Measurements from ENCODE around the gene AGPAT4. TPM values are rescaled to one million over a fixed set of nuclear protein-coding genes. Genes with fewer than 3 reads are reported as not detected.
A peak's percentile ranks its signal among the peaks of the same experiment; 100 is the strongest.
"Not testable (repeated sequence)": the region's sequence is repeated elsewhere in the genome, so short reads cannot be mapped to it uniquely, and the experiment has no call there.

AGPAT4 gene
- polyA plus RNA-seq, 3 donors, result 6.4 to 15.8 (median 6.9) TPM

- H3K9ac ChIP-seq (ENCODE audit: insufficient read depth, low read length, poor library complexity, severe bottlenecking); H3K4me3 ChIP-seq (replicated peaks in 1 of 3; ENCODE audit: low read depth in 2 of 3, low read length in 3 of 3); intact Hi-C loops (cut with micrococcal nuclease); H3K4me1 ChIP-seq (ENCODE audit: control insufficient read depth in 1 of 2, insufficient read depth in 2 of 2, low read length in 2 of 2); H3K4me3 Mint-ChIP-seq; H2AFZ ChIP-seq (ENCODE audit: insufficient read depth, low read depth, low read length, poor library complexity, severe bottlenecking); H3K79me2 ChIP-seq (ENCODE audit: insufficient read depth, low read length); H3K27me3 ChIP-seq (ENCODE audit: control insufficient read depth in 2 of 2, insufficient read depth in 2 of 2, low read length in 2 of 2); H4K20me1 ChIP-seq (ENCODE audit: insufficient read depth, low read length); H3K4me1 Mint-ChIP-seq; H3K27ac ChIP-seq (ENCODE audit: low read depth in 1 of 2, low read length in 2 of 2); DNase-seq; H3K36me3 Mint-ChIP-seq; H3K27me3 Mint-ChIP-seq (ENCODE audit: low read depth in 3 of 3); H3K4me2 ChIP-seq (replicated peaks; ENCODE audit: extremely low read depth, low read length, poor library complexity, severe bottlenecking); H3K27ac Mint-ChIP-seq; H3K36me3 ChIP-seq (replicated peaks in 1 of 2; ENCODE audit: control insufficient read depth in 1 of 2, insufficient read depth in 2 of 2, low read length in 2 of 2): not testable (repeated sequence)
- peaks cover 0 to 14% of the 10 kb centered on the region in 2 donors for H3K9me3 ChIP-seq (replicated peaks in 1 of 2; ENCODE audit: control insufficient read depth in 1 of 2, insufficient read depth in 1 of 2, low read length in 2 of 2)
- peaks cover 9 to 21% (median 14%) of the 10 kb centered on the region in 7 donors for H3K9me3 Mint-ChIP-seq
- 88% methylated on average over 14 of the region's 20 CpGs for WGBS (ENCODE audit: insufficient coverage)
Measured at GRCh38 chr6:161314541-161315245, 40.8 kb upstream of the AGPAT4 start.

GRCh38 chr6:161313940-161314509 is 40.2 kb upstream of the AGPAT4 start:
- Mint-ChIP-seq H3K4me1 (no peaks in the 10 kb centered on the region), H3K9me3 (peaks cover 10 to 21% (median 14%) of the 10 kb centered on the region in 7 donors), H3K27me3 (ENCODE audit: low read depth in 3 of 3) (peaks cover 0 to 2% (median 0%) of the 10 kb centered on the region in 3 donors), H3K36me3 (no peaks in the 10 kb centered on the region), H3K4me3 (no peak overlapping the region), H3K27ac (peak overlapping the region in 1 of 7 donors; percentile 27)
- no peaks in the 10 kb centered on the region for H3K4me1 ChIP-seq (ENCODE audit: control insufficient read depth in 1 of 2, insufficient read depth in 2 of 2, low read length in 2 of 2)
- no peaks in the 10 kb centered on the region for H3K27me3 ChIP-seq (ENCODE audit: control insufficient read depth in 2 of 2, insufficient read depth in 2 of 2, low read length in 2 of 2)
- DNase-seq, result no peak
- no peak overlapping the region for H3K27ac ChIP-seq (ENCODE audit: low read depth in 1 of 2, low read length in 2 of 2)
- no peaks in the 10 kb centered on the region for H4K20me1 ChIP-seq (ENCODE audit: insufficient read depth, low read length)
- intact Hi-C loops (cut with micrococcal nuclease), result no loop called here
- no peak overlapping the region for H3K9ac ChIP-seq (ENCODE audit: insufficient read depth, low read length, poor library complexity, severe bottlenecking)
- H3K9me3 ChIP-seq (replicated peaks in 1 of 2; ENCODE audit: control insufficient read depth in 1 of 2, insufficient read depth in 1 of 2, low read length in 2 of 2), result peaks cover 0 to 14% of the 10 kb centered on the region in 2 donors
- H2AFZ ChIP-seq (ENCODE audit: insufficient read depth, low read depth, low read length, poor library complexity, severe bottlenecking), result no peak overlapping the region
- H3K36me3 ChIP-seq (replicated peaks in 1 of 2; ENCODE audit: control insufficient read depth in 1 of 2, insufficient read depth in 2 of 2, low read length in 2 of 2), result no peaks in the 10 kb centered on the region
- H3K4me2 ChIP-seq (replicated peaks; ENCODE audit: extremely low read depth, low read length, poor library complexity, severe bottlenecking), result no peak overlapping the region
- no peaks in the 10 kb centered on the region for H3K79me2 ChIP-seq (ENCODE audit: insufficient read depth, low read length)
- no CpG with 5 or more reads among the region's 6 CpGs for WGBS (ENCODE audit: insufficient coverage)
- no peak for TF ChIP-seq CTCF (IDR thresholded peaks at IDR 0.05)
- H3K4me3 ChIP-seq (replicated peaks in 1 of 3; ENCODE audit: low read depth in 2 of 3, low read length in 3 of 3), result no peak overlapping the region

- H3K4me3 Mint-ChIP-seq; H3K4me1 Mint-ChIP-seq; H3K79me2 ChIP-seq (ENCODE audit: insufficient read depth, low read length); intact Hi-C loops (cut with micrococcal nuclease); H3K4me2 ChIP-seq (replicated peaks; ENCODE audit: extremely low read depth, low read length, poor library complexity, severe bottlenecking); H4K20me1 ChIP-seq (ENCODE audit: insufficient read depth, low read length); H3K27me3 Mint-ChIP-seq (ENCODE audit: low read depth in 3 of 3); H3K36me3 ChIP-seq (replicated peaks in 1 of 2; ENCODE audit: control insufficient read depth in 1 of 2, insufficient read depth in 2 of 2, low read length in 2 of 2); H3K27ac ChIP-seq (ENCODE audit: low read depth in 1 of 2, low read length in 2 of 2); H3K36me3 Mint-ChIP-seq; H2AFZ ChIP-seq (ENCODE audit: insufficient read depth, low read depth, low read length, poor library complexity, severe bottlenecking); H3K9ac ChIP-seq (ENCODE audit: insufficient read depth, low read length, poor library complexity, severe bottlenecking); H3K4me1 ChIP-seq (ENCODE audit: control insufficient read depth in 1 of 2, insufficient read depth in 2 of 2, low read length in 2 of 2); H3K4me3 ChIP-seq (replicated peaks in 1 of 3; ENCODE audit: low read depth in 2 of 3, low read length in 3 of 3); DNase-seq; H3K27ac Mint-ChIP-seq; H3K27me3 ChIP-seq (ENCODE audit: control insufficient read depth in 2 of 2, insufficient read depth in 2 of 2, low read length in 2 of 2): not testable (repeated sequence)
- peaks cover 10 to 20% (median 14%) of the 10 kb centered on the region in 7 donors for H3K9me3 Mint-ChIP-seq
- WGBS (ENCODE audit: insufficient coverage), result no CpG with 5 or more reads among the region's 3 CpGs
- peaks cover 0 to 14% of the 10 kb centered on the region in 2 donors for H3K9me3 ChIP-seq (replicated peaks in 1 of 2; ENCODE audit: control insufficient read depth in 1 of 2, insufficient read depth in 1 of 2, low read length in 2 of 2)
Measured at GRCh38 chr6:161313475-161313874, 39.6 kb upstream of the AGPAT4 start.

GRCh38 chr6:161309774-161310173 is 35.9 kb upstream of the AGPAT4 start:
- H2AFZ ChIP-seq (ENCODE audit: insufficient read depth, low read depth, low read length, poor library complexity, severe bottlenecking); H3K4me2 ChIP-seq (replicated peaks; ENCODE audit: extremely low read depth, low read length, poor library complexity, severe bottlenecking); H3K27me3 Mint-ChIP-seq (ENCODE audit: low read depth in 3 of 3); H4K20me1 ChIP-seq (ENCODE audit: insufficient read depth, low read length); H3K4me3 Mint-ChIP-seq; intact Hi-C loops (cut with micrococcal nuclease); H3K4me1 ChIP-seq (ENCODE audit: control insufficient read depth in 1 of 2, insufficient read depth in 2 of 2, low read length in 2 of 2); H3K9ac ChIP-seq (ENCODE audit: insufficient read depth, low read length, poor library complexity, severe bottlenecking); H3K27ac Mint-ChIP-seq; H3K36me3 Mint-ChIP-seq; H3K79me2 ChIP-seq (ENCODE audit: insufficient read depth, low read length); H3K27me3 ChIP-seq (ENCODE audit: control insufficient read depth in 2 of 2, insufficient read depth in 2 of 2, low read length in 2 of 2); DNase-seq; H3K4me1 Mint-ChIP-seq; H3K27ac ChIP-seq (ENCODE audit: low read depth in 1 of 2, low read length in 2 of 2); H3K4me3 ChIP-seq (replicated peaks in 1 of 3; ENCODE audit: low read depth in 2 of 3, low read length in 3 of 3); H3K36me3 ChIP-seq (replicated peaks in 1 of 2; ENCODE audit: control insufficient read depth in 1 of 2, insufficient read depth in 2 of 2, low read length in 2 of 2): not testable (repeated sequence)
- WGBS (ENCODE audit: insufficient coverage), result 94% methylated on average over 7 of the region's 7 CpGs
- peaks cover 5 to 18% (median 10%) of the 10 kb centered on the region in 7 donors for H3K9me3 Mint-ChIP-seq
- peaks cover 0 to 10% of the 10 kb centered on the region in 2 donors for H3K9me3 ChIP-seq (replicated peaks in 1 of 2; ENCODE audit: control insufficient read depth in 1 of 2, insufficient read depth in 1 of 2, low read length in 2 of 2)
